Panc1 (cell line): ENCODE measurements around the gene NEU1. TPM values are rescaled to one million over a fixed set of nuclear protein-coding genes. Genes with fewer than 3 reads are reported as not detected.
"Not testable (repeated sequence)": the region's sequence is repeated elsewhere in the genome, so short reads cannot be mapped to it uniquely, and the experiment has no call there.

Source experiments
- ATAC-seq: fragments of 200-7000 bp; cut with Tn5 transposase; 2 replicates; pipeline ENCODE4 v1.9.1; 2020; ENCODE audit warnings: mild to moderate bottlenecking, moderate library complexity
- BruUV-seq: library from RNA; stranded (reverse); fragments of 400-500 nt; replicated peaks from 2 replicates; lab custom pipeline; 2021; lab: Mats Ljungman, UMichigan
- CTCF ChIA-PET: fragments of 300-600 bp; sonication (Branson Sonifier 250); formaldehyde crosslinking; loops from one replicate; lab custom pipeline; 2022; ENCODE audit warnings: antibody characterized with exemption; lab: Charles Lee
- POLR2A ChIA-PET: fragments of 300-600 bp; sonication (Branson Sonifier 250); formaldehyde crosslinking; loops from one replicate; lab custom pipeline; 2022; ENCODE audit warnings: antibody characterized with exemption; lab: Charles Lee
- DNase-seq: peaks from one replicate; pipeline ENCODE4 v3.0.0-alpha.2; 2010; ENCODE audit warnings: low read depth, low spot score
- H3K27ac ChIP-seq: 2 replicates; pipeline ENCODE4 v1.5.1; 2011; ENCODE audit warnings: mild to moderate bottlenecking, low read length, inconsistent platforms
- H3K27me3 ChIP-seq: fragments of 200-500 bp; sonication (Bioruptor generic); 2 replicates; pipeline ENCODE4 v1.6.0; 2014; ENCODE audit warnings: low read length, inconsistent platforms; ENCODE audit not compliant: control insufficient read depth, insufficient read depth
- H3K36me3 ChIP-seq: fragments of 200-500 bp; sonication (Bioruptor generic); 2 replicates; pipeline ENCODE4 v1.5.1; 2014; ENCODE audit warnings: inconsistent platforms, mild to moderate bottlenecking, low read length, moderate library complexity; ENCODE audit not compliant: control insufficient read depth, insufficient read depth
- H3K4me1 ChIP-seq: 2 replicates; pipeline ENCODE4 v1.5.1; 2011; ENCODE audit warnings: inconsistent platforms, mild to moderate bottlenecking, low read length, moderate library complexity; ENCODE audit not compliant: control insufficient read depth, insufficient read depth
- H3K4me3 ChIP-seq, 2 experiments: 2 replicates each; pipeline ENCODE4 v1.5.1; 2011 to 2012; ENCODE audit warnings: low read depth in 2 of 2, low read length in 2 of 2, mild to moderate bottlenecking in 2 of 2, inconsistent platforms in 1 of 2, moderate library complexity in 1 of 2
- H3K9me3 ChIP-seq: fragments of 200-500 bp; sonication (Bioruptor generic); 2 replicates; pipeline ENCODE4 v1.5.1; 2014; ENCODE audit warnings: low read depth, mild to moderate bottlenecking, inconsistent platforms, low read length, moderate library complexity; ENCODE audit not compliant: control insufficient read depth, insufficient read depth
- CTCF ChIP-seq: fragments of 450-650 bp; IDR thresholded peaks from 2 replicates; pipeline ENCODE4 v1.5.1; 2017; ENCODE audit warnings: mild to moderate bottlenecking
- POLR2AphosphoS5 ChIP-seq: IDR thresholded peaks from 2 replicates; pipeline ENCODE4 v1.6.1; 2012; ENCODE audit warnings: mild to moderate bottlenecking, low read depth, low read length, moderate library complexity
- SIN3A ChIP-seq: IDR thresholded peaks from 2 replicates; pipeline ENCODE4 v1.6.1; 2012; ENCODE audit warnings: low read depth, mild to moderate bottlenecking, low read length, moderate library complexity, borderline replicate concordance; ENCODE audit not compliant: insufficient read depth
- TCF7L2 ChIP-seq: IDR thresholded peaks from 2 replicates; pipeline ENCODE4 v1.6.1; 2011; ENCODE audit warnings: mild to moderate bottlenecking, low read depth, low read length, inconsistent platforms
- in situ Hi-C: cut with HindIII; loops from 2 replicates; pipeline ENCODE4 v1.10.0; 2016; ENCODE audit warnings: low sequenced_read_pairs, low pct_unique_long_range_greater_than_20kb
- intact Hi-C: fragments of 100-400 bp; cut with micrococcal nuclease; formaldehyde crosslinking; loops from one replicate; pipeline ENCODE4 v1.10.0; 2022; ENCODE audit not compliant: unreplicated experiment
- total RNA-seq: library from RNA; stranded (reverse); gene quantifications from one replicate; pipeline ENCODE4 v1.2.1, GENCODE V29; 2021; ENCODE audit not compliant: unreplicated experiment
- TF ChIP-seq, protein P1 (sequence below), 2 experiments: IDR thresholded peaks; 2 replicates each; pipeline ENCODE4 v1.6.1; 2011 to 2012; ENCODE audit warnings: low read depth in 2 of 2, control low read depth in 1 of 2, low read length in 1 of 2, mild to moderate bottlenecking in 1 of 2, moderate library complexity in 1 of 2; ENCODE audit not compliant: insufficient read depth in 1 of 2

Gene NEU1
- total RNA-seq, 1 experiment from 2014 or later = 111 TPM

DNA sequence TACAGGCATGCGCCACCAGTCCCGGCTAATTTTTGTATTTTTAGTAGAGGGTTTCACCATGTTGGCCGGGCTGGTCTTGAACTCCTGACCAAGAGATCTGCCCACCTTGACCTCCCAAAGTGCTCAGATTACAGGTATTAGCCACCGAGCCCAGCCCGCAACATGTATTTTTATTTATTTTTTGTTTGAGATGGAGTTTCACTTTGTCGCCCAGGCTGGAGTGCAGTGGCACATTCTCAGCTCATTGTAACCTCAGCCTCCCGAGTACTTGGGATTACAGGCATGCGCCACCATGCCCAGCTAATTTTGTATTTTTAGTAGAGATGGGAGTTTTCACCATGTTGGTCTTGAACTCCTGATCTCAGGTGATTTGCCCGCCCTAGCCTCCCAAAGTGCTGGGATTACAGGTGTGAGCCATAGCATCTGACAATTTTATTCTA, 24.5 kb downstream of the NEU1 start:
- intact Hi-C loops = loop anchor here (10.0 kb wide), 1 partner anchor 103 kb away; the partner anchor contains the start of gene CLIC1
- Histone ChIP-seq H3K4me3 (peak overlapping the region; percentile 77 to 95), H3K36me3 (peaks cover 21% of the 10 kb centered on the region), H3K4me1 (peaks cover 27% of the 10 kb centered on the region)
- H3K27me3 ChIP-seq, in situ Hi-C loops, DNase-seq, H3K9me3 ChIP-seq, ATAC-seq, POLR2A ChIA-PET, BruUV-seq, H3K27ac ChIP-seq: not testable (repeated sequence)
- CTCF ChIA-PET = interaction anchor here (0.9 kb wide), 1 partner anchor 31 kb away, joined by 3 read pairs; the partner anchor contains the start of gene LSM2

DNA sequence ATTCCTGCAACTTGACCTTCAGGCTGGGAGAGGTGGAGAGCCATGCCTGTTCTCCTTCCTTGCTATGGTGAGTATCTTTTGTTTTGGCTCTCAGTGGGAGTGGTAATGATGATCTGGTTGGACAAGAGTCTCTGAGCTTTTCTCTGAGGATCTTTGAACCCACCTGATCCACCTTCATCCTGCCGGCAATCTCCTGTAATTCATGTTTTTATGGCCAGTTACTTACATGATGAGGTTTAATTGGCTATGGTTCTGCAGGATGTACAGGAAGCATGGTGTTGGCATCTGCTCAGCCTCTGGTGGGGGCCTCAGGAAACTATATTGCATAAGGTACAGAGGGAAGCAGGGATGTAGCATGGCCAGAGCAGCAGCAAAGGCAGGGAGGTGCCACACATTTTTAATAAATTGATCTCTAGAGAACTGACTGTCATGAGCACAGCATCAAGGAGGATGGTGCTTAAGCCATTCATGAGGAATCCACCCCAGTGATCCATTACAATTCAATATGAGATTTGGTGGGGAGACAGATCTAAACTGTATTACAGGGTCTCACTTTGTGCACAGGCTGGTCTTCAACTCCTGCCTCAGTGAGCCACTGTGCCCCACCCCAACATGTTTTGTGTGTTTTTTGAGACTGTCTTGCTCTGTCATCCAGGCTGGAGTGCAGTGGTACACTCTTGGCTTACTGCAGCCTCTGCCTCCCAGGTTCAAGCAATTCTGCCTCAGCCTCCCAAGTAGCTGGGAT, 25.1 kb downstream of the NEU1 start:
- intact Hi-C loops (loop anchor here (10.0 kb wide), 1 partner anchor 103 kb away; the partner anchor contains the start of gene CLIC1), in situ Hi-C loops (no loop called here)
- ChIA-PET CTCF (interaction anchor here (0.9 kb wide), 1 partner anchor 31 kb away, joined by 3 read pairs; the partner anchor contains the start of gene LSM2), POLR2A (no interaction called here)
- no peak for ATAC-seq
- no TSS peak for BruUV-seq
- H3K27me3 ChIP-seq = no peaks in the 10 kb centered on the region
- peak overlapping the region; percentile 77 to 95 for H3K4me3 ChIP-seq
- peaks cover 31% of the 10 kb centered on the region for H3K4me1 ChIP-seq
- H3K9me3 ChIP-seq = no peaks in the 10 kb centered on the region
- H3K27ac ChIP-seq = peak overlapping the region; percentile 95
- peaks cover 21% of the 10 kb centered on the region for H3K36me3 ChIP-seq
- no peak for TF ChIP-seq SIN3A
- TF ChIP-seq POLR2AphosphoS5 = no peak
- TF ChIP-seq, protein P1, sequence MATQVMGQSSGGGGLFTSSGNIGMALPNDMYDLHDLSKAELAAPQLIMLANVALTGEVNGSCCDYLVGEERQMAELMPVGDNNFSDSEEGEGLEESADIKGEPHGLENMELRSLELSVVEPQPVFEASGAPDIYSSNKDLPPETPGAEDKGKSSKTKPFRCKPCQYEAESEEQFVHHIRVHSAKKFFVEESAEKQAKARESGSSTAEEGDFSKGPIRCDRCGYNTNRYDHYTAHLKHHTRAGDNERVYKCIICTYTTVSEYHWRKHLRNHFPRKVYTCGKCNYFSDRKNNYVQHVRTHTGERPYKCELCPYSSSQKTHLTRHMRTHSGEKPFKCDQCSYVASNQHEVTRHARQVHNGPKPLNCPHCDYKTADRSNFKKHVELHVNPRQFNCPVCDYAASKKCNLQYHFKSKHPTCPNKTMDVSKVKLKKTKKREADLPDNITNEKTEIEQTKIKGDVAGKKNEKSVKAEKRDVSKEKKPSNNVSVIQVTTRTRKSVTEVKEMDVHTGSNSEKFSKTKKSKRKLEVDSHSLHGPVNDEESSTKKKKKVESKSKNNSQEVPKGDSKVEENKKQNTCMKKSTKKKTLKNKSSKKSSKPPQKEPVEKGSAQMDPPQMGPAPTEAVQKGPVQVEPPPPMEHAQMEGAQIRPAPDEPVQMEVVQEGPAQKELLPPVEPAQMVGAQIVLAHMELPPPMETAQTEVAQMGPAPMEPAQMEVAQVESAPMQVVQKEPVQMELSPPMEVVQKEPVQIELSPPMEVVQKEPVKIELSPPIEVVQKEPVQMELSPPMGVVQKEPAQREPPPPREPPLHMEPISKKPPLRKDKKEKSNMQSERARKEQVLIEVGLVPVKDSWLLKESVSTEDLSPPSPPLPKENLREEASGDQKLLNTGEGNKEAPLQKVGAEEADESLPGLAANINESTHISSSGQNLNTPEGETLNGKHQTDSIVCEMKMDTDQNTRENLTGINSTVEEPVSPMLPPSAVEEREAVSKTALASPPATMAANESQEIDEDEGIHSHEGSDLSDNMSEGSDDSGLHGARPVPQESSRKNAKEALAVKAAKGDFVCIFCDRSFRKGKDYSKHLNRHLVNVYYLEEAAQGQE (IDR thresholded peaks at IDR 0.05; ENCODE audit: insufficient read depth in 1 of 2, low read depth in 2 of 2, low read length in 1 of 2) = no peak
- TF ChIP-seq CTCF = no peak
- no peak for TF ChIP-seq TCF7L2
- DNase-seq = no peak
